ENCODE results near the gene ITPRIPL2. TPM values are rescaled to one million over a fixed set of nuclear protein-coding genes. Genes with fewer than 3 reads are reported as not detected.
A peak's percentile ranks its signal among the peaks of the same experiment; 100 is the strongest.

Gene ITPRIPL2
- total and polyA plus RNA-seq, 2 of the 4 experiments (the other 2 are of a cell fraction) = 9.2 to 11.1 TPM

DNA sequence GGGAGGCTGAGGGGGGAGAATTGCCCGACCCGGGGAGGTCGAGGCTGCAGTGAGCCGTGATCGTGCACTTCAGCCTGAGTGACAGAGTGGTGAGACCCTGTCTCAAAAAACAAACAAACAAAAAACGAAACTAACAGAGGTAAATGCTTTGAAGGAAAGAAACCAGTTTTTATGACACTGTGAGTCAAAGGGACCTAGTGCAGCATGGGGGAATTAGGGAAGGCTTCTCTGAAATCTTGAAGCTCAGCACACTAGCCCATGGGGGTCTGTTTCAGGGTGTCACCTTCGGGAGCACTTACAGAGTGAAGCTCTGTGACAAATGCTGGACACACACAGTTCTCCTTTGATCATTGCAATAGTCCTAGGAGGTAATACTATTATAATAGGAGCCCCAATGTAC lies 16.6 kb downstream of the ITPRIPL2 start:
- H3K4me3 ChIP-seq (ENCODE audit: insufficient read depth, low read depth, low read length) = no peak overlapping the region
- H3K18ac ChIP-seq (ENCODE audit: low read depth, low read length) = peak overlapping the region; percentile 70
- H3K4me1 ChIP-seq (ENCODE audit: control insufficient read depth, insufficient read depth, low read length) = peaks cover 18% of the 10 kb centered on the region
- H4K8ac ChIP-seq (ENCODE audit: low read depth in 2 of 2, low read length in 2 of 2) = peak overlapping the region; percentile 68 to 76; a peak in 3 of 4 replicates
- BruUV-seq (replicated peaks) = no TSS peak
- H4K20me1 ChIP-seq (ENCODE audit: insufficient read depth, low read length) = no peaks in the 10 kb centered on the region
- peaks cover 0 to 8% of the 10 kb centered on the region in 2 experiments; a peak in 1 of 4 replicates for H3K79me1 ChIP-seq (ENCODE audit: low read depth in 1 of 2, low read length in 2 of 2)
- peak overlapping the region; percentile 30 for H2BK5ac ChIP-seq (ENCODE audit: low read depth, low read length, poor library complexity, severe bottlenecking)
- DNase-seq = no peak
- intact Hi-C loops (cut with micrococcal nuclease) (no loop called here), in situ Hi-C loops (cut with MboI; ENCODE audit: low sequenced_read_pairs) (no loop called here), dilution Hi-C loops (cut with HindIII; ENCODE audit: low sequenced_read_pairs, unreplicated experiment) (no loop called here)
- no peak overlapping the region for H2AFZ ChIP-seq (replicated peaks; ENCODE audit: low read length, poor library complexity)
- H2BK15ac ChIP-seq (ENCODE audit: low read depth, low read length) = peak overlapping the region; percentile 37; the same call in 1 of the 3 replicates
- peak overlapping the region; percentile 68 for H3K4me2 ChIP-seq (ENCODE audit: low read depth, low read length)
- peak overlapping the region; percentile 82 for H2BK120ac ChIP-seq (ENCODE audit: low read depth, low read length)
- H3K23ac ChIP-seq (ENCODE audit: low read depth, low read length) = peak overlapping the region; percentile 31; the same call in 1 of the 2 replicates
- peak overlapping the region; percentile 59 for H3K4ac ChIP-seq (ENCODE audit: low read depth, low read length)
- CTCF ChIA-PET = interaction anchor here (0.5 to 1.8 kb wide), 5 partner anchors 9 to 1613 kb away, joined by 3 to 6 read pairs (median 3); no protein-coding TSS in a partner anchor
- no CpG with 5 or more reads among the region's 7 CpGs for WGBS, 2 experiments (ENCODE audit: extremely low coverage in 2 of 2, insufficient read length in 1 of 2)
- no peak for ATAC-seq (ENCODE audit: low read depth)
- no peaks in the 10 kb centered on the region for H3K36me3 ChIP-seq (ENCODE audit: control insufficient read depth, insufficient read depth, low read length)
- H3K27ac ChIP-seq (ENCODE audit: insufficient read depth, low read length) = peak overlapping the region; percentile 77
- 0 out of 2 replicates have a peak overlapping the region, but pooled peaks have one; percentile 44 for H3K56ac ChIP-seq (ENCODE audit: extremely low read depth, insufficient read depth, low read length)
- H2AK5ac ChIP-seq (ENCODE audit: low read depth, low read length) = peak overlapping the region; percentile 64; the same call in 1 of the 2 replicates
- H3K9me3 ChIP-seq (ENCODE audit: control insufficient read depth, insufficient read depth, low read length) = no peaks in the 10 kb centered on the region
- peak overlapping the region; percentile 83 for H2BK20ac ChIP-seq (ENCODE audit: low read depth, low read length)
- H2AK9ac ChIP-seq (replicated peaks; ENCODE audit: low read depth, low read length, poor library complexity) = no peak overlapping the region
- no peaks in the 10 kb centered on the region for H3K27me3 ChIP-seq (ENCODE audit: control insufficient read depth, insufficient read depth, low read length)
- H3K9me1 ChIP-seq (ENCODE audit: insufficient read depth, low read length) = peaks cover 16% of the 10 kb centered on the region
- POLR2A ChIA-PET (ENCODE audit: unreplicated experiment) = interaction anchor here (1.3 kb wide), 1 partner anchor 11 kb away, joined by 16 read pairs; no protein-coding TSS in a partner anchor
- H3K9ac ChIP-seq (ENCODE audit: low read depth, low read length) = no peak overlapping the region
- H4K91ac ChIP-seq (ENCODE audit: insufficient read depth, low read depth, low read length) = peak overlapping the region; percentile 65
- no peak for TF ChIP-seq NFE2L2 (IDR thresholded peaks at IDR 0.05; ENCODE audit: low read depth, low read length)
- TF ChIP-seq, protein P1, sequence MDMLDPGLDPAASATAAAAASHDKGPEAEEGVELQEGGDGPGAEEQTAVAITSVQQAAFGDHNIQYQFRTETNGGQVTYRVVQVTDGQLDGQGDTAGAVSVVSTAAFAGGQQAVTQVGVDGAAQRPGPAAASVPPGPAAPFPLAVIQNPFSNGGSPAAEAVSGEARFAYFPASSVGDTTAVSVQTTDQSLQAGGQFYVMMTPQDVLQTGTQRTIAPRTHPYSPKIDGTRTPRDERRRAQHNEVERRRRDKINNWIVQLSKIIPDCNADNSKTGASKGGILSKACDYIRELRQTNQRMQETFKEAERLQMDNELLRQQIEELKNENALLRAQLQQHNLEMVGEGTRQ (IDR thresholded peaks at IDR 0.05; ENCODE audit: low read depth, low read length) = no peak
- TF ChIP-seq, protein P2, sequence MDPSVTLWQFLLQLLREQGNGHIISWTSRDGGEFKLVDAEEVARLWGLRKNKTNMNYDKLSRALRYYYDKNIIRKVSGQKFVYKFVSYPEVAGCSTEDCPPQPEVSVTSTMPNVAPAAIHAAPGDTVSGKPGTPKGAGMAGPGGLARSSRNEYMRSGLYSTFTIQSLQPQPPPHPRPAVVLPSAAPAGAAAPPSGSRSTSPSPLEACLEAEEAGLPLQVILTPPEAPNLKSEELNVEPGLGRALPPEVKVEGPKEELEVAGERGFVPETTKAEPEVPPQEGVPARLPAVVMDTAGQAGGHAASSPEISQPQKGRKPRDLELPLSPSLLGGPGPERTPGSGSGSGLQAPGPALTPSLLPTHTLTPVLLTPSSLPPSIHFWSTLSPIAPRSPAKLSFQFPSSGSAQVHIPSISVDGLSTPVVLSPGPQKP (IDR thresholded peaks at IDR 0.05; ENCODE audit: borderline replicate concordance, low read depth, low read length) = no peak
- TF ChIP-seq RFX5 (IDR thresholded peaks at IDR 0.05; ENCODE audit: low read depth, low read length) = no peak
- TF ChIP-seq BHLHE40 (IDR thresholded peaks at IDR 0.05; ENCODE audit: low read depth, low read length) = no peak
- no peak for TF ChIP-seq RAD21 (IDR thresholded peaks at IDR 0.05; ENCODE audit: low read length)
- peak overlapping the region; percentile 60 for H3K14ac ChIP-seq (replicated peaks; ENCODE audit: low read depth, low read length)
- H4K5ac ChIP-seq (ENCODE audit: low read depth, low read length) = peak overlapping the region; percentile 83
